Neural cell (in vitro differentiated cells): ENCODE results near the gene RNF144A. TPM values are rescaled to one million over a fixed set of nuclear protein-coding genes. Genes with fewer than 3 reads are reported as not detected.

Experiments used
- H2AFZ ChIP-seq: fragments of 200-600, 300-800 bp; sonication (generic), shearing (Covaris generic); 2 replicates; pipeline ENCODE4 v1.6.0; 2014; ENCODE audit warnings: low read depth, mild to moderate bottlenecking, antibody characterized with exemption, low read length, moderate library complexity
- H3F3A ChIP-seq: fragments of 200-600 bp; shearing (Covaris generic); 2 replicates; pipeline ENCODE4 v1.6.1; 2016; ENCODE audit warnings: mild to moderate bottlenecking, moderate library complexity, mixed read lengths, antibody characterized with exemption, low read length; ENCODE audit not compliant: insufficient read depth, poor library complexity, severe bottlenecking
- H3K27ac ChIP-seq: fragments of 200-600, 300-800 bp; sonication (generic), shearing (Covaris generic); 2 replicates; pipeline ENCODE4 v1.5.1; 2014; ENCODE audit warnings: mild to moderate bottlenecking, low read length, moderate library complexity
- H3K27me3 ChIP-seq: fragments of 300-800, 200-600 bp; sonication (generic), shearing (Covaris generic); 2 replicates; pipeline ENCODE4 v1.6.0; 2014; ENCODE audit warnings: mild to moderate bottlenecking, low read depth, low read length, moderate library complexity; ENCODE audit not compliant: insufficient read depth
- H3K36me3 ChIP-seq: fragments of 300-800, 200-600 bp; sonication (generic), shearing (Covaris generic); 2 replicates; pipeline ENCODE4 v1.5.1; 2014; ENCODE audit warnings: mild to moderate bottlenecking, antibody characterized with exemption, low read length, moderate library complexity; ENCODE audit not compliant: insufficient read depth
- H3K4me2 ChIP-seq: fragments of 300-800, 200-600 bp; sonication (generic), shearing (Covaris generic); 2 replicates; pipeline ENCODE4 v1.6.0; 2014; ENCODE audit warnings: mild to moderate bottlenecking, low read length
- H3K4me3 ChIP-seq: fragments of 300-800, 200-600 bp; sonication (generic), shearing (Covaris generic); 2 replicates; pipeline ENCODE4 v1.5.1; 2014; ENCODE audit warnings: mild to moderate bottlenecking, low read length, moderate library complexity
- H3K79me2 ChIP-seq: fragments of 200-600 bp; shearing (Covaris generic); replicated peaks from 2 replicates; pipeline ENCODE4 v1.6.0; 2014; ENCODE audit warnings: mild to moderate bottlenecking, low read length, moderate library complexity; ENCODE audit not compliant: insufficient read depth
- H3K9ac ChIP-seq: fragments of 300-800, 200-600 bp; sonication (generic), shearing (Covaris generic); 2 replicates; pipeline ENCODE4 v1.6.1; 2016; ENCODE audit warnings: mild to moderate bottlenecking, low read length, mixed read lengths
- H3K9me2 ChIP-seq: fragments of 200-600 bp; shearing (Covaris generic); 2 replicates; pipeline ENCODE4 v1.6.1; 2016; ENCODE audit warnings: mild to moderate bottlenecking, low read length, mixed read lengths; ENCODE audit not compliant: insufficient read depth
- H3K9me3 ChIP-seq: fragments of 200-600, 300-800 bp; sonication (generic), shearing (Covaris generic); 2 replicates; pipeline ENCODE4 v1.6.1; 2016; ENCODE audit warnings: mild to moderate bottlenecking, mixed run types, low read length, moderate library complexity, mixed read lengths
- H4K20me1 ChIP-seq: fragments of 200-600 bp; shearing (Covaris generic); 2 replicates; pipeline ENCODE4 v1.6.1; 2016; ENCODE audit warnings: mild to moderate bottlenecking, mixed run types; ENCODE audit not compliant: insufficient read depth
- EP300 ChIP-seq: fragments of 450-650 bp; conservative IDR thresholded peaks from 2 replicates; pipeline ENCODE4 v1.6.1; 2014; ENCODE audit warnings: antibody characterized with exemption, mild to moderate bottlenecking, moderate library complexity; ENCODE audit not compliant: poor library complexity, severe bottlenecking
- EZH2 ChIP-seq: fragments of 200-600, 300-800 bp; shearing (Covaris generic), sonication (generic); IDR thresholded peaks from 2 replicates; pipeline ENCODE4 v1.6.1; 2014; ENCODE audit warnings: antibody characterized with exemption, low read length, borderline replicate concordance, mild to moderate bottlenecking; ENCODE audit not compliant: insufficient read depth, poor library complexity, severe bottlenecking
- MXI1 ChIP-seq: fragments of 450-650 bp; conservative IDR thresholded peaks from 2 replicates; pipeline ENCODE4 v1.6.1; 2014; ENCODE audit warnings: antibody characterized with exemption, mild to moderate bottlenecking; ENCODE audit not compliant: poor library complexity, severe bottlenecking
- POLR2AphosphoS5 ChIP-seq: IDR thresholded peaks from 2 replicates; pipeline ENCODE4 v1.6.1; 2012
- RAD21 ChIP-seq: fragments of 450-650 bp; conservative IDR thresholded peaks from 2 replicates; pipeline ENCODE4 v1.6.1; 2014; ENCODE audit warnings: antibody characterized with exemption, mild to moderate bottlenecking, moderate library complexity
- SMC3 ChIP-seq: fragments of 450-650 bp; conservative IDR thresholded peaks from 2 replicates; pipeline ENCODE4 v1.6.1; 2014; ENCODE audit warnings: antibody characterized with exemption, mild to moderate bottlenecking, moderate library complexity; ENCODE audit not compliant: poor library complexity
- TAF1 ChIP-seq: IDR thresholded peaks from 2 replicates; pipeline ENCODE4 v1.6.1; 2012; ENCODE audit warnings: low read depth
- polyA plus RNA-seq: library from polyadenylated mRNA; depleted of rRNA; stranded (reverse); fragments of >200 nt; gene quantifications from 2 replicates; pipeline ENCODE4 v1.2.3, GENCODE V29; 2014
- TF ChIP-seq, protein P1 (sequence below): IDR thresholded peaks from 2 replicates; pipeline ENCODE4 v1.6.1; 2012; ENCODE audit warnings: borderline replicate concordance
- TF ChIP-seq, protein P2 (sequence below): fragments of 450-650 bp; IDR thresholded peaks from 2 replicates; pipeline ENCODE4 v1.5.1; 2014; ENCODE audit warnings: antibody characterized with exemption, mild to moderate bottlenecking, moderate library complexity; ENCODE audit not compliant: poor library complexity, severe bottlenecking

RNF144A gene
- polyA plus RNA-seq, 1 donor from 2014 or later = 26.9 TPM

DNA sequence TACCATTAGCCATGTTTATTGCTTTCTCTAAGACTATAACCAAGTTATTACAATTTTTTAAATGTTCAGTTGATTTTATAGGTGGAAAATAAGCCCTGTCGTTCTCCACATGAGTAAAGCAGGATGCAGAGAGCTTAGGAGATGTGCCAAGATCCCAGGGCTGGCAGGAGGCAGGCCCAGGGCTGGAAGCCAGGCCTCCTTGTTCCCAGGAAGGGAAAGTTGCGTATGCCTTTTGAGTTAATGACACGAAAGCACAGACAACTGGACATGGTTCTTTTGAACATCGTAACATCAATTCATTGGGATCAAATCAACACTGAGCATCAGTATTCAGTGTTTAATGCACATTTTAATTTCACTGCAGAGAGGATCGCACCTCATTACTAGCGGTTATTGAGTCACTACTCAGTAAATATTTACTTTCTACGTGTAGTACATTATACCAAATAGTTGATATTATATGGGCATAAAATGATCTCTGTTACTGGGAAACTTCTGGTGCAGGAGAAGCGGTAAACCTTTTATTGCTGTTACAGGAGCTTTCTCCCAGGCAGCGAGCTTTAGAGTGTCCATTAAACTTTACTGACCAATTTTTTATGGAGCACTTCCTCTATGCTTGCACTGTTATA lies 60.0 kb downstream of the RNF144A start:
- no peak overlapping the region for H3K4me3 ChIP-seq
- TF ChIP-seq, protein P1, sequence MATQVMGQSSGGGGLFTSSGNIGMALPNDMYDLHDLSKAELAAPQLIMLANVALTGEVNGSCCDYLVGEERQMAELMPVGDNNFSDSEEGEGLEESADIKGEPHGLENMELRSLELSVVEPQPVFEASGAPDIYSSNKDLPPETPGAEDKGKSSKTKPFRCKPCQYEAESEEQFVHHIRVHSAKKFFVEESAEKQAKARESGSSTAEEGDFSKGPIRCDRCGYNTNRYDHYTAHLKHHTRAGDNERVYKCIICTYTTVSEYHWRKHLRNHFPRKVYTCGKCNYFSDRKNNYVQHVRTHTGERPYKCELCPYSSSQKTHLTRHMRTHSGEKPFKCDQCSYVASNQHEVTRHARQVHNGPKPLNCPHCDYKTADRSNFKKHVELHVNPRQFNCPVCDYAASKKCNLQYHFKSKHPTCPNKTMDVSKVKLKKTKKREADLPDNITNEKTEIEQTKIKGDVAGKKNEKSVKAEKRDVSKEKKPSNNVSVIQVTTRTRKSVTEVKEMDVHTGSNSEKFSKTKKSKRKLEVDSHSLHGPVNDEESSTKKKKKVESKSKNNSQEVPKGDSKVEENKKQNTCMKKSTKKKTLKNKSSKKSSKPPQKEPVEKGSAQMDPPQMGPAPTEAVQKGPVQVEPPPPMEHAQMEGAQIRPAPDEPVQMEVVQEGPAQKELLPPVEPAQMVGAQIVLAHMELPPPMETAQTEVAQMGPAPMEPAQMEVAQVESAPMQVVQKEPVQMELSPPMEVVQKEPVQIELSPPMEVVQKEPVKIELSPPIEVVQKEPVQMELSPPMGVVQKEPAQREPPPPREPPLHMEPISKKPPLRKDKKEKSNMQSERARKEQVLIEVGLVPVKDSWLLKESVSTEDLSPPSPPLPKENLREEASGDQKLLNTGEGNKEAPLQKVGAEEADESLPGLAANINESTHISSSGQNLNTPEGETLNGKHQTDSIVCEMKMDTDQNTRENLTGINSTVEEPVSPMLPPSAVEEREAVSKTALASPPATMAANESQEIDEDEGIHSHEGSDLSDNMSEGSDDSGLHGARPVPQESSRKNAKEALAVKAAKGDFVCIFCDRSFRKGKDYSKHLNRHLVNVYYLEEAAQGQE = no peak
- TF ChIP-seq SMC3 (no peak), TAF1 (no peak), MXI1 (no peak), POLR2AphosphoS5 (no peak), EZH2 (no peak), EP300 (no peak), RAD21 (no peak)
- TF ChIP-seq, protein P2, sequence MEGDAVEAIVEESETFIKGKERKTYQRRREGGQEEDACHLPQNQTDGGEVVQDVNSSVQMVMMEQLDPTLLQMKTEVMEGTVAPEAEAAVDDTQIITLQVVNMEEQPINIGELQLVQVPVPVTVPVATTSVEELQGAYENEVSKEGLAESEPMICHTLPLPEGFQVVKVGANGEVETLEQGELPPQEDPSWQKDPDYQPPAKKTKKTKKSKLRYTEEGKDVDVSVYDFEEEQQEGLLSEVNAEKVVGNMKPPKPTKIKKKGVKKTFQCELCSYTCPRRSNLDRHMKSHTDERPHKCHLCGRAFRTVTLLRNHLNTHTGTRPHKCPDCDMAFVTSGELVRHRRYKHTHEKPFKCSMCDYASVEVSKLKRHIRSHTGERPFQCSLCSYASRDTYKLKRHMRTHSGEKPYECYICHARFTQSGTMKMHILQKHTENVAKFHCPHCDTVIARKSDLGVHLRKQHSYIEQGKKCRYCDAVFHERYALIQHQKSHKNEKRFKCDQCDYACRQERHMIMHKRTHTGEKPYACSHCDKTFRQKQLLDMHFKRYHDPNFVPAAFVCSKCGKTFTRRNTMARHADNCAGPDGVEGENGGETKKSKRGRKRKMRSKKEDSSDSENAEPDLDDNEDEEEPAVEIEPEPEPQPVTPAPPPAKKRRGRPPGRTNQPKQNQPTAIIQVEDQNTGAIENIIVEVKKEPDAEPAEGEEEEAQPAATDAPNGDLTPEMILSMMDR = no peak
- H3K9me3 ChIP-seq = peaks cover 8% of the 10 kb centered on the region
- H3K9me2 ChIP-seq = no peaks in the 10 kb centered on the region
- H2AFZ ChIP-seq = no peak overlapping the region
- no peaks in the 10 kb centered on the region for H4K20me1 ChIP-seq
- no peaks in the 10 kb centered on the region for H3K27me3 ChIP-seq
- no peaks in the 10 kb centered on the region for H3K36me3 ChIP-seq
- no peak overlapping the region for H3K4me2 ChIP-seq
- H3F3A ChIP-seq = no peaks in the 10 kb centered on the region
- H3K27ac ChIP-seq = no peak overlapping the region
- no peak overlapping the region for H3K9ac ChIP-seq
- peaks cover 4% of the 10 kb centered on the region for H3K79me2 ChIP-seq

DNA sequence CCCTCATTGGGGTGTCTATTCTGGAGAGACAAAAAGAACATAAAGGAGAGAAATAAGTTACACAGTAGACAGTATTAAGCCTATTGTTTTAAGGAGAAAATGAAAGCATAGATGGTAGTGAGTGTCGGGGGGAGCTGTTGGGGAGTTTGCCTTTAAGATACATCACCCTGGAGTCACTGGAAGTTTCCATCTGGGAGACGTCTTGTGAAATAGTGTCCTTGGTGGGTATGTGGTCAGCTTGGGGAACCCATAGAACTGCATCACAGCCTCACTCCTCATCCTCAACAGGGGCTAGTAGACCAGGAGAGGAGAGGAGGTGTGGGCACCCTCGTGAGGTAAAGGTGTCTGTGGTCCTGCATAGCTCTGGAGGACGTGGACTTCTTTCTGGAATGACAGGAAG lies 60.6 kb downstream of the RNF144A start:
- no peaks in the 10 kb centered on the region for H3F3A ChIP-seq
- H3K27ac ChIP-seq = no peak overlapping the region

More for the DNA sequence above, 60.6 kb downstream of the RNF144A start:
- no peak overlapping the region for H3K9ac ChIP-seq
- no peaks in the 10 kb centered on the region for H3K27me3 ChIP-seq
- no peak overlapping the region for H2AFZ ChIP-seq
- H3K4me2 ChIP-seq = no peak overlapping the region
- H3K9me2 ChIP-seq = no peaks in the 10 kb centered on the region
- H3K9me3 ChIP-seq = peaks cover 8% of the 10 kb centered on the region
- H3K36me3 ChIP-seq = no peaks in the 10 kb centered on the region
- TF ChIP-seq EZH2 = no peak
- TF ChIP-seq MXI1 = no peak
- no peak for TF ChIP-seq POLR2AphosphoS5
- TF ChIP-seq EP300 = no peak
- TF ChIP-seq, protein P2 = no peak
- TF ChIP-seq TAF1 = no peak
- TF ChIP-seq, protein P1 = no peak
- TF ChIP-seq SMC3 = no peak
- no peak for TF ChIP-seq RAD21
- H3K4me3 ChIP-seq = no peak overlapping the region
- no peaks in the 10 kb centered on the region for H4K20me1 ChIP-seq
- peaks cover 4% of the 10 kb centered on the region for H3K79me2 ChIP-seq
